ENCODE measurements around the gene TTLL11. TPM values are rescaled to one million over a fixed set of nuclear protein-coding genes. Genes with fewer than 3 reads are reported as not detected.
"Not testable (repeated sequence)": the region's sequence is repeated elsewhere in the genome, so short reads cannot be mapped to it uniquely, and the experiment has no call there.

The TTLL11 gene
- total RNA-seq, 2 donors from 2014 or later, result 2.5 to 2.6 TPM

DNA sequence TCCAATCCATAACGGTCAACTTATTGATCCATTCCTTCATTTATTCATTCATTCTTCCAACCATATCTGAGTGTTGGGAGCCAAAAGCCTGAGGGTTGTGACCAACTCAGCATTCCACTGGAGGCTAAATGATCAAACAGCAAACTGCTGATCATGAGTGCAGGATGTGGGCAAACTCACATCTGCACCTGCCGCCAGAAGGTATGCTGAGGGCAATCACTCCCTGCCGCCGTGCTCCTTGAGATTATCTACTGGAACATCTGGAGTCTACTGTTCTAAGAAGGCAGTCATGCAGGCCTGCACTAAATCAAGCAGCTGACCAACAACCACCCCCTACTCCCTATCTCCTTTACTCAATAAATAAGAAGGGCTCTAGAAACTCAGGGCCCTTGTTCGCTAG is 184.0 kb downstream of the TTLL11 start:
- DNase-seq (no peak), ATAC-seq (replicated peaks in 1 of 2) (no peak)
- peaks cover 2 to 4% of the 10 kb centered on the region in 2 donors for H3K9me3 Mint-ChIP-seq
- H3K27me3 Mint-ChIP-seq (ENCODE audit: low read depth), result peaks cover 7% of the 10 kb centered on the region
- H3K4me3 Mint-ChIP-seq, result no peak overlapping the region
- H3K27ac Mint-ChIP-seq, result no peak overlapping the region
- no peaks in the 10 kb centered on the region for H3K4me1 Mint-ChIP-seq (ENCODE audit: low read depth)
- peaks cover 0 to 4% of the 10 kb centered on the region in 2 donors for H3K36me3 Mint-ChIP-seq (ENCODE audit: insufficient read depth in 2 of 2)

DNA sequence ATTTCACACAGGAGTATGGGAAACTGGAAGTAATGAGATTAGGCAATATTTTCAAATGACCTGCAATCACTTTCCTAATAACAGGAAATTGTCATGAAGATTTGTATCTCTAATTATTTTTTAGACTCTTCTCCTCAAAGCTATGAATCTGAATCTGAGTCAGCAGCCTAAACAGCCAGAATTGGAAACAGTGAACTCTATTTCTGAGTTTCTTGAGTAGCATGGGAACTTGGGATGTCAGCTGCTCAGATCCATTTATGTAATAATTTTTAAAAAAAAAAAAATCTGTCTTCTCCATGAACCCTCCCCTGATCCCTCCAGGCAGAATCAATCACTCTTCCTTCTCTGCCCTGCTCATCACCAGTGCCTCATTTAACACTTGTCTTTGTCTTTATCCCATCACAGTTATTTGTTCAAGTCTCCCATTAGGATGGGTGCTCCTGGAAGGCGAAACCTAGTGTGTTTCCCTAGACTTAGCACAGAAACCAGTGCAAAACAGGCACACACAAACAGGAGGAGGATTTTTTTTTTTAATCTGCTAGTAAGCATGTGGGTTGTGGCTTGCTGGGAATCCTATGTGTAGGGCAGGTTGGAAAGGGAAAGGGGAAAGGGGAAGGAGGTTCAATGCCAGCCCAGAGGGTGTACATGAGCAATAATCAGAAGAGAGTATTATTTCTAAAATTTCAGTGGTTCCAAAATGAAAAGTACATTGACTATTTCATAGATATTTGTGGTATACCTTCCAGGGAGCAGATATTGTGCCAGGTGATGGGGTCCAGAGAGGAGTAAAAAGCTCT is 186.8 kb downstream of the TTLL11 start:
- no peak overlapping the region for H3K27ac Mint-ChIP-seq
- H3K4me3 Mint-ChIP-seq, result no peak overlapping the region
- peaks cover 2 to 4% of the 10 kb centered on the region in 2 donors for H3K9me3 Mint-ChIP-seq
- H3K4me1 Mint-ChIP-seq (ENCODE audit: low read depth), result peaks cover 11% of the 10 kb centered on the region
- peaks cover 0 to 4% of the 10 kb centered on the region in 2 donors for H3K36me3 Mint-ChIP-seq (ENCODE audit: insufficient read depth in 2 of 2)
- DNase-seq (no peak), ATAC-seq (replicated peaks in 1 of 2) (no peak)
- peaks cover 7% of the 10 kb centered on the region for H3K27me3 Mint-ChIP-seq (ENCODE audit: low read depth)

DNA sequence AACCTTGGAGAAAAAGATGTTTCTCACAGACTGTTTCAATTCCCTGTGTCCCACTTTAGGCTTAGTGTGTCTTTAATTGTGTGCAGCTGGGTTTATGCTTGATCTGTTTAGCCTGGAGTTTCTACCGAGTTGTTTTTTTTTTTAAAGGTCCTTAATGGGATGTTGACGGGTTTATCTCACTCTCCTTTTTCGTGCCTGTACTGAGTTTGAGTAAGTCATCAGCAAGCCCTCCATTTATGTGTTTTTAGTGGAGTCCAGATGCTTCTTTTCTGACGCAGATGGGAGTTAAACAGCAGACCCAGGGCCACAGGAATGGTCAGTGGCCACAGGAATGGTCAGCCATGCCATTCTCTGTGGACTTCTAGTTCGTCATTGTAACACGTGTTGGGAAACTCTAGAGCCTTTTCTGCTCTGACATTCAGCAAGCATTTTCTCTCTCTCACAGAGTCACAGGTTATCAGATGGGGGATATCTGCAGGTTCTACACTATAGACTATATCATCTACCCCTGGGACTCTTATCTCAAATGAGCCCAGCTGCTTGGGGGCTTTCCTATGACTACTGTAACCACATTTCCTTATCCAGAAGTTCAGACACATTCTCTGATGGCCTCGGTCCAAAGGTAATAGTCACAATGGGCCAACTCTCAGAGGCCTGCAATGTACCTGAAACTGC is 190.5 kb downstream of the TTLL11 start:
- Mint-ChIP-seq H3K27me3 (ENCODE audit: low read depth) (no peaks in the 10 kb centered on the region), H3K9me3 (peaks cover 6 to 9% of the 10 kb centered on the region in 2 donors), H3K27ac (no peak overlapping the region), H3K4me1 (ENCODE audit: low read depth) (peaks cover 11% of the 10 kb centered on the region), H3K36me3 (ENCODE audit: insufficient read depth in 2 of 2) (peaks cover 2 to 3% of the 10 kb centered on the region in 2 donors), H3K4me3 (no peak overlapping the region)
- ATAC-seq (replicated peaks in 1 of 2) (peak; percentile 55 to 65), DNase-seq (no peak)

DNA sequence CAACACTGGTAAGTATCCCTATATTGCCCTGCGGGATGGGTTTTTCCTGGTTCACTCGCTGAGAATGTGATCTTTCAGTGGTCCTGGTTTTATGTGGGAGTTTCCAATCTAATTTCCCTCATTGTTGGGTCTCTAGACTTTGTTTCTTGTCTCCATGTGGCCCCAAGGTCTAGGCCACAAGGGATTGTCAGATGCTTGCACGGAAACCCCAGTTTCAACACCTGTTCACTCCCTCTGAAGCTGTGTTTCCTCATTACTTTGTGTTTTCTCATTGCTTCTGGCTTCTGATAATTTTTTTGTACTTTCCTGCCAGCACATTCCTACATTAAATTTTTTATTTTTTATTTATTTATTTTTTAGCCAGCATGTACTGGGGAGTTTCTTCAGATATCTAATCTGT is 191.5 kb downstream of the TTLL11 start:
- Mint-ChIP-seq H3K27me3 (ENCODE audit: low read depth) (no peaks in the 10 kb centered on the region), H3K27ac (no peak overlapping the region), H3K9me3 (peaks cover 6 to 9% of the 10 kb centered on the region in 2 donors), H3K36me3 (ENCODE audit: insufficient read depth in 2 of 2) (peaks cover 2 to 3% of the 10 kb centered on the region in 2 donors), H3K4me3 (no peak overlapping the region), H3K4me1 (ENCODE audit: low read depth) (peaks cover 11% of the 10 kb centered on the region)
- no peak for ATAC-seq (replicated peaks in 1 of 2)
- DNase-seq, result no peak

DNA sequence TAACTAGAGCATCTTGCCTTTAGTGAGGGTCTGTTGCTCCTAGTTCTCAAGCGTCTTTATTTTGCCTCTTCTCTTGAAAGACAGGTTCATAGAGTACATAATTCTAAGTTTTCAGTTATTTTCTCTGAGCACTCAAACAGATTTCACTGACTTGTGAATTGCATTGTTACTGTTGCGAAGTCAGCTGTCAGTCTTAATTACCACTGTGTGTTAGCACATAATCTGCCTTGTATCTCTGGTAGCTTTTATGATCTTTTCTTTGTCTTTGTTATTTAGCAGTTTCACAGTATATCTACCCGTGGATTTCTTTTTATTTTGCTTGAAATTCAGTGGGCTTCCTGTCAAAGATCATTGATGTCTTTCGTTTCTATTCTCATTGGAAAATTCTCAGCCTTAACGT is 192.9 kb downstream of the TTLL11 start:
- peaks cover 2 to 3% of the 10 kb centered on the region in 2 donors for H3K36me3 Mint-ChIP-seq (ENCODE audit: insufficient read depth in 2 of 2)
- H3K4me3 Mint-ChIP-seq, result no peak overlapping the region
- no peak for DNase-seq

DNA sequence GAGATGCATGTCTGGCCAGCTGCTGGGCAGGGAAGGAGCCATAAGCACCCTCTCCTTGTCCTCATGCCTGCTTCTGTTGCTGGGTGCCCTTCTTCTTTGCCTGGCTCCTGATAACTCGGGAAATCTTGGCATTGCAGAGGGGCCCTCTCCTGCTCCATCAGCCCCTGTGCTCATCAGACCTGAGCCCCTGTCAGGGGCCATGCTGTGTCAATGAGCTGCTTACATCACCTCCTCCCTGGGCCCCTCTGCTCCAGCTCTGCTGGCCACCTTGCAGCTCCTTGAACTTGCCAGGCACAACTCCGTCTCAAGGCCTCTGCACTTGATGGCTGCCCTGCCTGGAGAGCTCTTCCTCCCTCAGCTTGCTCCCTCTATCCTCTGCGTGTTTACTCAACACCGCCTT is 194.3 kb downstream of the TTLL11 start:
- DNase-seq (no peak), ATAC-seq (replicated peaks in 1 of 2) (no peak)
- H3K27me3 Mint-ChIP-seq (ENCODE audit: low read depth), result no peaks in the 10 kb centered on the region
- H3K4me1 Mint-ChIP-seq (ENCODE audit: low read depth), result peaks cover 11% of the 10 kb centered on the region
- no peak overlapping the region for H3K27ac Mint-ChIP-seq
- H3K4me3 Mint-ChIP-seq, result no peak overlapping the region
- H3K9me3 Mint-ChIP-seq, result peaks cover 6 to 9% of the 10 kb centered on the region in 2 donors
- H3K36me3 Mint-ChIP-seq (ENCODE audit: insufficient read depth in 2 of 2), result peaks cover 2 to 3% of the 10 kb centered on the region in 2 donors

More for the DNA sequence above, 192.9 kb downstream of the TTLL11 start:
- Mint-ChIP-seq H3K27me3 (ENCODE audit: low read depth) (no peaks in the 10 kb centered on the region), H3K27ac (no peak overlapping the region), H3K9me3 (peaks cover 6 to 9% of the 10 kb centered on the region in 2 donors), H3K4me1 (ENCODE audit: low read depth) (peaks cover 11% of the 10 kb centered on the region)
- ATAC-seq (replicated peaks in 1 of 2), result no peak

DNA sequence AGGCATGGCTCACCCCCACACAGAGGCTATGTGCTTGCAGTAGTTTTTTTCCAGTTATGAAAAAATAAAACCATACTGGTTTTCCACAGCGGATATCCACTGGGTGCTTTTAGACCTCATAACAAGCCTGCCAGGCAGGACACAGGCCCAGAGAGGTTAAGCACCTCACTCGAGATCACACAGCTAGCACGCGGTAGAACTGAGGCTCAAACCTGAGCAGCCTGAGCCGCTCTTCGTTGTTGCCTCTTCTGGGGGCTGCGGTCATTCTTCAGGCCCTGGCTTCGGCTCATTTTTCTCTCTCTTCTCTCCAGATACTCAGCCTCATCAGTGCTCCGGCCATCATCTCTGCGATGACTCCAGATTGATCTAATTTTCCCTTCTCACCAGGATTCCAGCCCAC is 196.0 kb downstream of the TTLL11 start:
- no peak overlapping the region for H3K4me3 Mint-ChIP-seq
- peaks cover 6 to 9% of the 10 kb centered on the region in 2 donors for H3K9me3 Mint-ChIP-seq
- no peaks in the 10 kb centered on the region for H3K27me3 Mint-ChIP-seq (ENCODE audit: low read depth)
- ATAC-seq (replicated peaks in 1 of 2) (no peak), DNase-seq (no peak)
- H3K4me1 Mint-ChIP-seq (ENCODE audit: low read depth), result no peaks in the 10 kb centered on the region
- H3K36me3 Mint-ChIP-seq (ENCODE audit: insufficient read depth in 2 of 2), result peaks cover 2 to 3% of the 10 kb centered on the region in 2 donors
- no peak overlapping the region for H3K27ac Mint-ChIP-seq

DNA sequence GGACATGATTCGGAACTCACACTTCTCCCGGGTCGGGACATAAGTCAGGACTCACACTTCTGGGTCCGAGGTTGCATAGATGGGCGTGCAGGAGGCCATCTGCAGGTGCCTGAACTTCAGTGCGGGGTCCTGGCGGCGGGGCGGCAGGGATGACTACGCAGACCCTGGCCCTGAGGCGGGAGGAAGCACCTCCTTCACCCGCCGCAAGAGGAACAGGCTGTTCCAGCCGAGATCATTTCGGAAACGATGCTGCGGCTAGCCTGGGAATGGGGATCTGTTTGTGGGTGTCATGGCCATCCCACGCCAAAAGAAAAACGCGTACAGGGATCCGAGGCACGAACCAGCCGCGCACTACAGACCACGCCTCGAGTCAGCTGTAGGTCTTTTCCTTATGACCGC is 196.6 kb downstream of the TTLL11 start:
- ATAC-seq (replicated peaks in 1 of 2), result no peak
- Mint-ChIP-seq H3K36me3 (ENCODE audit: insufficient read depth in 2 of 2) (peaks cover 2 to 3% of the 10 kb centered on the region in 2 donors), H3K4me1 (ENCODE audit: low read depth) (no peaks in the 10 kb centered on the region), H3K27ac (no peak overlapping the region), H3K4me3 (no peak overlapping the region), H3K9me3 (peaks cover 6 to 9% of the 10 kb centered on the region in 2 donors), H3K27me3 (ENCODE audit: low read depth) (no peaks in the 10 kb centered on the region)
- no peak for DNase-seq

DNA sequence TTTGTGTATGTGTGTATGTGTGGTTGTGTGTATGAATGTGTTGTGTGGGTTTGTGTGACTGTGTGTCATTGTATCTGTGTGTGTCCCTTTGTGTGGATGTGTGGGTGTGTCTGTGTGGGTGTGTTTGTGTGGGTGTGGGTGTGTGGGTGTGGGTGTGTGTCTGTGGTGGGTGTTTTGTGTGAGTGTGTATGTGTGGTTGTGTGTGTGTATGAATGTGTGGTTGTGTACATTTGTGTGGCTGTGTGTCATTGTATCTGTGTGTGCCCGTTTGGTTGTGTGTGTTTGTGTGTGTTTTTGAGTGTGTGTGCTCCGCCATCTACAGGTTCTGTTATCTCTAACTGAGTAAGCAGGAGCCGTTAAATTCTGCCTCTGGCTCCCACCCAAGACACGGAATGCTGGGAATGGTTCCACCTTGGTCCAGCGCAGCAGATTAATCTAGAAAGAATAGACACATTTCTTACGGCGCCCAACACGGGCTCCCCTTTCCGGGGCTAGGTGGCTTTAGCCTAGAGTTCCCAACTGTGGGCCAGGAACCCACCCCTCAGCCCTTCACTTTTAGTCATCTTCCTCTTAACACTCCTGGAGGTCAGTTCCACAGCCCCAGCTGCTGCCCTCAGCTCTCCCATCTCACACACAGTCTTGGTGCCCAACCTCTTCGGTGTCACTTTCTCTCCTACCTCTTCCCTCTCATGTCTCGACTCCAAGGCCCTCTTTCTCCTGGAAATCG is 197.1 kb downstream of the TTLL11 start:
- Mint-ChIP-seq H3K4me1 (ENCODE audit: low read depth) (no peaks in the 10 kb centered on the region), H3K27ac (no peak overlapping the region), H3K36me3 (ENCODE audit: insufficient read depth in 2 of 2) (peaks cover 2 to 3% of the 10 kb centered on the region in 2 donors), H3K27me3 (ENCODE audit: low read depth) (peaks cover under 1% of the 10 kb centered on the region), H3K4me3 (no peak overlapping the region), H3K9me3 (peaks cover 4 to 7% of the 10 kb centered on the region in 2 donors)
- peak in 1 of 2 donors; percentile 22 for ATAC-seq (replicated peaks in 1 of 2)
- no peak for DNase-seq

DNA sequence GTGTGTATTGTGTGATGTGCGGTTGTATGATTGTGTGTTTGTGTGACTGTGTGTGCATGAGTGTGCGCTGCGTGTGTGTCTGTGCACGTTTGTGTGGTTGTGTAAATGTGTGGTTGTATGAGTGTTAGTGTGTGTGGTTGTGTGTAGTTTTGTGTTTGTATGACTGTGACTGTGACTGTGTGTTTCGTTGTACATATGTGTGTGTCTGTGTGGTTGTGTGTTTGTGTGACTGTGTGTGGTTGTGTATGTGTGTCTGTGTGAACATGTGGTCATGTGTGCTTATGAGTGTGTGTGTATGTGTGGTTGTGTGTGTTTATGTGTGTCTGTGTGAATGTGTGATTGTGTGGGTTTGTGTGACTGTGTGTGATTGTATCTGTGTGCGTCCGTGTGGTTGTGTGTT is 197.8 kb downstream of the TTLL11 start:
- ATAC-seq (replicated peaks in 1 of 2), result no peak
- Mint-ChIP-seq H3K9me3 (peaks cover 1 to 5% of the 10 kb centered on the region in 2 donors), H3K36me3 (ENCODE audit: insufficient read depth in 2 of 2) (peaks cover 0 to 1% of the 10 kb centered on the region in 2 donors)

DNA sequence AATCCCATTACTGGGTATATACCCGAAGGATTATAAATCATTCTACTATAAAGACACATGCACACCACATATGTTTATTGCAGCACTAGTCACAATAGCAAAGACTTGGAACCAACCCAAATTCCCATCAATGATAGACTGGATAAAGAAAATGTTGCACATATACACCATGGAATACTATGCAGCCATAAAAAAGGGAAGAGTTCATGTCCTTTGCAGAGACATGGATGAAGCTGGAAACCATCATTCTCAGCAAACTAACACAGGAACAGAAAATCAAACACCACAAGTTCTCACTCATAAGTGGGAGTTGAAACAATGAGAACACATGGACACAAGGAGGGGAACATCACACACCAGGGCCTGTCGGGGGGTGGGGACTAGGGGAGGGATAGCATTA is 198.7 kb downstream of the TTLL11 start:
- H3K9me3 Mint-ChIP-seq; H3K4me1 Mint-ChIP-seq (ENCODE audit: low read depth); DNase-seq; H3K36me3 Mint-ChIP-seq (ENCODE audit: insufficient read depth in 2 of 2); H3K27ac Mint-ChIP-seq; ATAC-seq (replicated peaks in 1 of 2); H3K4me3 Mint-ChIP-seq: not testable (repeated sequence)
- H3K27me3 Mint-ChIP-seq (ENCODE audit: low read depth), result peaks cover 10% of the 10 kb centered on the region

More for the DNA sequence above, 197.8 kb downstream of the TTLL11 start:
- Mint-ChIP-seq H3K4me3 (no peak overlapping the region), H3K27ac (no peak overlapping the region), H3K4me1 (ENCODE audit: low read depth) (peaks cover 4% of the 10 kb centered on the region), H3K27me3 (ENCODE audit: low read depth) (peaks cover 6% of the 10 kb centered on the region)
- no peak for DNase-seq

DNA sequence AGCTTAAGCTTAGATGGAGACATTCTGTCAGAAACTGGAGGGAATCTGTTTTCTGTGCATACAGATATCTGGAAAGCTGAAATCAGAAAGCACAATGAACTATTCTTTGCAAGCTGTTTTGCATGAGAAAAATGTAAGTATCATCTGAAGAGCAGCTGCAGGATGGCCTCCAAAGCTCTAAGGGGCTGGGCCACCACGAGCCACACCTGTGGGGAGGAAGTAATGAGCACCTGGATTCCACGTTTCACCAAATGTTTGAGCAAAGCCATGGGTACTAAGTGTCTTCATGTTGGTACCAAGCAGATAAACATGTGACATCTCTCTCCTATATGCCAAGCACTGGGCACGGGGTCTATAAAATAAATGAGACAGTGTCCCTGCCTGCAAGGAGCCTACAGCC is 199.3 kb downstream of the TTLL11 start:
- DNase-seq, result no peak
- no peak overlapping the region for H3K27ac Mint-ChIP-seq
- ATAC-seq (replicated peaks in 1 of 2), result no peak
- no peaks in the 10 kb centered on the region for H3K9me3 Mint-ChIP-seq
- H3K27me3 Mint-ChIP-seq (ENCODE audit: low read depth), result peaks cover 10% of the 10 kb centered on the region
- H3K4me3 Mint-ChIP-seq, result no peak overlapping the region
- H3K4me1 Mint-ChIP-seq (ENCODE audit: low read depth), result peaks cover 9% of the 10 kb centered on the region
- no peaks in the 10 kb centered on the region for H3K36me3 Mint-ChIP-seq (ENCODE audit: insufficient read depth in 2 of 2)

DNA sequence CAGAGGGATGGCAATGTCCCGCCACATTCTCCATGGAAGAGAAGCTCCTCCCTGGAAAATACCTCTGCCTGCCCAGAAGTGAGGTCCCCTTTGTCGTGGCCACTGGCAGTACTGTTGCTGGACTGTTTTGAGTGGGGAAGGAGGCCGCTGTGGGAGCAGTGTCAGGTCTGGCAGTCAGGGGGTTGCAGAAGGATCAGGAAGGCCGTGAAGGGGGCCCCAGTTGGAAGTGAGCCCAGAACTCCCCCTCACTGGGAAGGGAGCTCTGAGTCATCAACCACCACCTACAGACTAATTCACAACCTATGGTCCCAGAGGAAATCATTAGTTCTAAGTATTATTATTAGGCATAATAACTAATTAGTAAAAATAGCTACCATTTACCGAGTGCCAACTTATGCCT is 200.4 kb downstream of the TTLL11 start:
- peaks cover 20% of the 10 kb centered on the region for H3K4me1 Mint-ChIP-seq (ENCODE audit: low read depth)
- H3K27me3 Mint-ChIP-seq (ENCODE audit: low read depth), result peaks cover 10% of the 10 kb centered on the region
- H3K27ac Mint-ChIP-seq, result no peak overlapping the region
- DNase-seq (no peak), ATAC-seq (replicated peaks in 1 of 2) (no peak)
- H3K9me3 Mint-ChIP-seq, result no peaks in the 10 kb centered on the region
- no peaks in the 10 kb centered on the region for H3K36me3 Mint-ChIP-seq (ENCODE audit: insufficient read depth in 2 of 2)
- H3K4me3 Mint-ChIP-seq, result no peak overlapping the region
